ENCODE data around the gene ZCCHC4. TPM values are rescaled to one million over a fixed set of nuclear protein-coding genes. Genes with fewer than 3 reads are reported as not detected.

Gene ZCCHC4
- total and polyA plus RNA-seq, 2 of the 4 experiments (the other 2 are of a cell fraction): 7.9 to 8.1 TPM

GRCh38 chr4:25403699-25404098 lies 91.1 kb downstream of the ZCCHC4 start:
- Histone ChIP-seq H3K79me1 (ENCODE audit: low read depth in 1 of 2, low read length in 2 of 2) (peaks cover 0 to 12% of the 10 kb centered on the region in 2 experiments; a peak in 2 of 4 replicates), H4K8ac (ENCODE audit: low read depth in 2 of 2, low read length in 2 of 2) (no peak overlapping the region), H2BK5ac (ENCODE audit: low read depth, low read length, poor library complexity, severe bottlenecking) (no peak overlapping the region), H3K9me3 (ENCODE audit: control insufficient read depth, insufficient read depth, low read length) (no peaks in the 10 kb centered on the region), H3K56ac (ENCODE audit: extremely low read depth, insufficient read depth, low read length) (no peak overlapping the region), H2AFZ (replicated peaks; ENCODE audit: low read length, poor library complexity) (no peak overlapping the region), H2BK15ac (ENCODE audit: low read depth, low read length) (no peak overlapping the region), H3K9me1 (ENCODE audit: insufficient read depth, low read length) (peaks cover 21% of the 10 kb centered on the region), H3K4me3 (ENCODE audit: insufficient read depth, low read depth, low read length) (no peak overlapping the region), H3K27ac (ENCODE audit: insufficient read depth, low read length) (no peak overlapping the region), H3K18ac (ENCODE audit: low read depth, low read length) (no peak overlapping the region), H2BK20ac (ENCODE audit: low read depth, low read length) (no peak overlapping the region), H4K20me1 (ENCODE audit: insufficient read depth, low read length) (no peaks in the 10 kb centered on the region), H3K4me1 (ENCODE audit: control insufficient read depth, insufficient read depth, low read length) (peaks cover 15% of the 10 kb centered on the region), H3K27me3 (ENCODE audit: control insufficient read depth, insufficient read depth, low read length) (no peaks in the 10 kb centered on the region), H3K14ac (replicated peaks; ENCODE audit: low read depth, low read length) (no peak overlapping the region), H2AK9ac (replicated peaks; ENCODE audit: low read depth, low read length, poor library complexity) (no peak overlapping the region), H2BK120ac (ENCODE audit: low read depth, low read length) (no peak overlapping the region), H3K36me3 (ENCODE audit: control insufficient read depth, insufficient read depth, low read length) (peaks cover 14% of the 10 kb centered on the region), H3K4me2 (ENCODE audit: low read depth, low read length) (no peak overlapping the region), H2AK5ac (ENCODE audit: low read depth, low read length) (no peak overlapping the region), H4K91ac (ENCODE audit: insufficient read depth, low read depth, low read length) (no peak overlapping the region), H3K4ac (ENCODE audit: low read depth, low read length) (no peak overlapping the region), H3K9ac (ENCODE audit: low read depth, low read length) (no peak overlapping the region), H3K23ac (ENCODE audit: low read depth, low read length) (no peak overlapping the region), H4K5ac (ENCODE audit: low read depth, low read length) (no peak overlapping the region; the same call in 1 of the 2 replicates)
- in situ Hi-C loops (cut with MboI; ENCODE audit: low sequenced_read_pairs) (no loop called here), dilution Hi-C loops (cut with HindIII; ENCODE audit: low sequenced_read_pairs, unreplicated experiment) (no loop called here), intact Hi-C loops (cut with micrococcal nuclease) (no loop called here)
- TF ChIP-seq CTCF (conservative IDR thresholded peaks at IDR 0.05; ENCODE audit: low read depth, low read length) (no peak), MAZ (IDR thresholded peaks at IDR 0.05; ENCODE audit: borderline replicate concordance, low read depth, low read length) (no peak)
- no TSS peak for BruUV-seq (replicated peaks)
- POLR2A ChIA-PET (ENCODE audit: unreplicated experiment): no interaction called here
- CTCF ChIA-PET: no interaction called here
- DNase-seq: no peak
- no peak for ATAC-seq (ENCODE audit: low read depth)

Data from IMR-90 (cell line).